Pancreas (tissue), 10 donors: ENCODE results near the gene PLXDC1. TPM values are rescaled to one million over a fixed set of nuclear protein-coding genes. Genes with fewer than 3 reads are reported as not detected.

Source experiments
- ATAC-seq, 4 donors: fragments of 200-7000 bp; cut with Tn5 transposase; one replicate each; pipeline versions ENCODE4 v1.8.0 to v1.9.1; 2020; ENCODE audit warnings: mild to moderate bottlenecking in 4 of 4, moderate library complexity in 4 of 4
- DNase-seq, 6 donors: peaks; one replicate each; pipeline ENCODE4 v3.0.0-alpha.2; 2020
- FAIRE-seq: peaks from 2 replicates; lab custom pipeline; 2012; peaks lifted over from hg19 to GRCh38; lab: Jason Lieb, UNC
- H3K27ac ChIP-seq, 4 donors: fragments of 200-600 bp; sonication (generic); 1 replicate in 3 of 4; 2 replicates in 1 of 4; pipeline versions ENCODE4 v1.5.0 to v1.8.0; 2020
- H3K27me3 ChIP-seq, 4 donors: fragments of 200-600 bp; one replicate each; pipeline ENCODE4 v1.8.0; 2021
- H3K36me3 ChIP-seq, 3 donors: fragments of 200-600 bp; sonication (generic) in 1 of 3; one replicate each; pipeline versions ENCODE4 v1.5.0 to v1.8.0; 2020 to 2021
- H3K4me1 ChIP-seq, 3 donors: fragments of 200-600 bp; one replicate each; pipeline ENCODE4 v1.8.0; 2021
- H3K4me3 ChIP-seq, 4 donors: fragments of 200-600 bp; sonication (generic) in 2 of 4; one replicate each; pipeline versions ENCODE4 v1.5.0 to v1.8.0; 2020 to 2021
- H3K9me3 ChIP-seq, 4 donors: fragments of 200-600 bp; one replicate each; pipeline ENCODE4 v1.8.0; 2021
- WGBS, 2 donors: extraction: QIAGEN DNeasy Blood & Tissue Kit; methylation state at CpG; one replicate each; pipeline ENCODE4 v1.1.7; 2013; 5-methylcytosine and 5-hydroxymethylcytosine counted together
- intact Hi-C, 3 donors: fragments of 100-400 bp; cut with DNase I; formaldehyde crosslinking; loops; one replicate each; pipeline versions ENCODE4 v1.11.1 to v1.14.2; 2022
- polyA plus RNA-seq, 2 donors: library from polyadenylated mRNA; stranded (reverse); fragments of 200-250 nt; gene quantifications; one replicate each; pipeline ENCODE4 v1.2.3, GENCODE V29; 2013
- total RNA-seq, 6 donors: library from RNA; stranded (reverse); fragmentation: NEBNext Ultra II Directional in 4 of 6; extraction: Animal tissue kit (Norgen Biotek cat#: 25700) in 4 of 6; gene quantifications; one replicate each; pipeline versions ENCODE4 v1.2.1 to v1.2.4, GENCODE V29; 2021 to 2023
- TF ChIP-seq, protein P1 (sequence below), 4 donors: fragments of 200-600 bp; sonication (generic) in 3 of 4; IDR thresholded peaks; one replicate each; pipeline versions ENCODE4 v1.5.0 to v1.8.0; 2021; ENCODE audit warnings: antibody characterized with exemption in 4 of 4
- donor health status: healthy with polysubstance abuse.
- donor health status: DM: no; HTN: no; CAD: no; lungs with moderate emphysema.
- donor health status: DM: no; HTN: no; CAD: no.
- donor health status: control.
- donor health status: control.
- donor health status: Bipolar disorder and iron deficiency.
- donor health status: DM: yes; HTN: yes; CAD: no.
- donor health status: DM: no; HTN: no; CAD: no.
- donor health status: DM: no; HTN: no; CAD: no.
- donor health status: DM: yes; HTN: yes; CAD: no.

Gene PLXDC1
- total and polyA plus RNA-seq, 8 donors = 0.88 to 5.6 (median 1.9) TPM

DNA sequence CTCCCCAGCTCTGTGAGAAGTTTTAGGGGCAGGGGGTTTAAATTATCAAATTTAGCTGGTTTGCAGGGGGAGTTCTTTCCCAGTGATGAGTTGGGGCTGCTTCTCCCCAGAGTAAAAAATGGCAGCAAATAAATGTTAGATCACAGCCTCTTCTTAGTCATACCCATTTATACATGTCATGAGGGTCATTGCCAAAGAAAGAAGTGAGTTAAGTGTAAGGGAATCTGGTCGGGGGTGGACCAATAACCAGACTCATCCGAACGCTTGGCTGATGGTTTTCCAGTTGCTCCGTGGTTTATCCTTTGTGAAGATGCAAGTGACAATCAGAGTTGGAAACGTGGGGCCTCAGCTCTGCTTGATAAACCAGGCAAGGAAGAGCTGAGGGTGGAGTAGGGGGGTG is 87.1 kb downstream of the PLXDC1 start:
- 72 to 73% methylated on average over 5 of the region's 5 CpGs for WGBS, 2 donors
- ATAC-seq = peak in 1 of 4 donors; percentile 54
- intact Hi-C loops = loop anchor here in 1 of 3 donors (10.0 kb wide), 1 partner anchor 90 kb away; the partner anchor contains the start of gene PLXDC1

DNA sequence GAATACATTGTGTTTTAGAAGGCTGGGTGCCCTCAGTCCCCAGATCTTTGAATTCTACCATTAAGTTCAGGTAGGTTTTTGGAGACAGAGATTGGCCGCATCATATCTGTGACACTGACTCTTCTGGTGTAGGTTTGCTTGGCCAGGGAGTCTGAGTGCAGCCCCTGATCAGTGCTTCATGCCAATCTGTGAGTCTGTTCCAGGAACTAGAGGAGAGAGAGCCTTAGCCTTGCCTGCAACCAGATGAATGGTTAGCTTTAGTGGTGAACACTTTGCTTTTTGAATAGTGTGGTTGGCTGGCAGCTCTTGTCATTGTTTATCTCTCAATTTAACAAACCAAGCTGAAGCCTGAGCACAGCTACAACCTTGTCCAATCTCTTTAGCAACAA is 87.8 kb downstream of the PLXDC1 start:
- no peak for ATAC-seq
- no peak for FAIRE-seq
- no peaks in the 10 kb centered on the region for H3K36me3 ChIP-seq
- DNase-seq = no peak
- 89 to 97% methylated on average over 1 of the region's 1 CpG for WGBS, 2 donors
- no peaks in the 10 kb centered on the region for H3K9me3 ChIP-seq
- intact Hi-C loops = loop anchor here in 1 of 3 donors (10.0 kb wide), 1 partner anchor 91 kb away; the partner anchor contains the start of gene PLXDC1
- H3K27ac ChIP-seq = no peak overlapping the region
- H3K4me1 ChIP-seq = no peaks in the 10 kb centered on the region
- H3K27me3 ChIP-seq = no peaks in the 10 kb centered on the region
- TF ChIP-seq, protein P1, sequence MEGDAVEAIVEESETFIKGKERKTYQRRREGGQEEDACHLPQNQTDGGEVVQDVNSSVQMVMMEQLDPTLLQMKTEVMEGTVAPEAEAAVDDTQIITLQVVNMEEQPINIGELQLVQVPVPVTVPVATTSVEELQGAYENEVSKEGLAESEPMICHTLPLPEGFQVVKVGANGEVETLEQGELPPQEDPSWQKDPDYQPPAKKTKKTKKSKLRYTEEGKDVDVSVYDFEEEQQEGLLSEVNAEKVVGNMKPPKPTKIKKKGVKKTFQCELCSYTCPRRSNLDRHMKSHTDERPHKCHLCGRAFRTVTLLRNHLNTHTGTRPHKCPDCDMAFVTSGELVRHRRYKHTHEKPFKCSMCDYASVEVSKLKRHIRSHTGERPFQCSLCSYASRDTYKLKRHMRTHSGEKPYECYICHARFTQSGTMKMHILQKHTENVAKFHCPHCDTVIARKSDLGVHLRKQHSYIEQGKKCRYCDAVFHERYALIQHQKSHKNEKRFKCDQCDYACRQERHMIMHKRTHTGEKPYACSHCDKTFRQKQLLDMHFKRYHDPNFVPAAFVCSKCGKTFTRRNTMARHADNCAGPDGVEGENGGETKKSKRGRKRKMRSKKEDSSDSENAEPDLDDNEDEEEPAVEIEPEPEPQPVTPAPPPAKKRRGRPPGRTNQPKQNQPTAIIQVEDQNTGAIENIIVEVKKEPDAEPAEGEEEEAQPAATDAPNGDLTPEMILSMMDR (IDR thresholded peaks at IDR 0.05) = no peak
- H3K4me3 ChIP-seq = no peak overlapping the region

More for the DNA sequence above, 87.1 kb downstream of the PLXDC1 start:
- Histone ChIP-seq H3K27ac (no peak overlapping the region), H3K4me1 (no peaks in the 10 kb centered on the region), H3K9me3 (no peaks in the 10 kb centered on the region), H3K36me3 (no peaks in the 10 kb centered on the region), H3K27me3 (no peaks in the 10 kb centered on the region), H3K4me3 (no peak overlapping the region)
- FAIRE-seq (no peak), DNase-seq (no peak)
- TF ChIP-seq, protein P1 (IDR thresholded peaks at IDR 0.05) = no peak

DNA sequence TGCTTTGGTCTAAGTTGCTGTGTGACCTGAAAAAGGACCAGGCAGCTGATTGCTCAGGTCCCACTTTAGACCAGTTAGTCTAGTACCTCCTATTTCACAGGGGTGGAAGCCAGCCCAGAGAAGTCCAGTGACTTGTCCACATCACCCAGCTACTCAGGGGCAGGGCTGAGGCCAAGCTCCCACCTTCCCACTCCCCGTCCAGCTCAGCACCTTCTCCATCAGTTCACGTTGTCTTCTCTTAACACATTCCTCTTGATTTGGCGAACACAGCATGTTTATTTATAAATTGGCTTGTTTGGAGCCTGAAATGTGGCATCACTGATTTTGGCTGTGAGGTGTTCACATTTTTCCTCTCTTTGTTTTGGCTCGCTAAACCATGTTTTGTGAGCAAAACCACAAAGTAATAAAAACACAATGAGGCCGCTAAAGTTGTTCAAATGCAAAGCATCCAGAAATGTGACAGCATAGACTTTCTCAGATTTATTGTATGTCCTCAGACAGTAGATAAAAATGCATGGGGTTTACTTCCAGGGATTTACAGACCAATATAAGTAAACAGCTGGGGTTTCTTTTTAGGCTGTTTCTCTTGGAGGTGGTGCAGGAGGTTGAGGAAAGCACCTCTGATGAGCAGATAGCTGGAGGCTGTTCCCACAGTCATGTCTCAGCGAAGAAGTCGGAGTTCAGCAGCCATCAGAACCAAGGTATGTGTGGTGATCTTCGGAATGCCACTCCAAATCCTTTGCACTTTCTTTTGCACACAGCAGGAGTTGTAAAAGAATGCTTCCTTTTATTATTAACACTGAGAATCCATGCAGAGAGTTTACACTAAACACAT is 88.4 kb downstream of the PLXDC1 start:
- DNase-seq (no peak), FAIRE-seq (no peak), ATAC-seq (no peak)
- TF ChIP-seq, protein P1 (IDR thresholded peaks at IDR 0.05) = no peak
- no peaks in the 10 kb centered on the region for H3K9me3 ChIP-seq
- intact Hi-C loops = loop anchor here in 1 of 3 donors (10.0 kb wide), 1 partner anchor 92 kb away; the partner anchor contains the start of gene PLXDC1
- no peak overlapping the region for H3K4me3 ChIP-seq
- H3K36me3 ChIP-seq = no peaks in the 10 kb centered on the region
- no peaks in the 10 kb centered on the region for H3K4me1 ChIP-seq
- H3K27ac ChIP-seq = no peak overlapping the region
- 68% methylated on average over 8 of the region's 8 CpGs for WGBS, 2 donors
- H3K27me3 ChIP-seq = no peaks in the 10 kb centered on the region

- Histone ChIP-seq H3K36me3 (no peaks in the 10 kb centered on the region), H3K27ac (no peak overlapping the region), H3K4me1 (no peaks in the 10 kb centered on the region), H3K4me3 (no peak overlapping the region), H3K27me3 (no peaks in the 10 kb centered on the region), H3K9me3 (no peaks in the 10 kb centered on the region)
- intact Hi-C loops = no loop called here
- ATAC-seq (no peak), DNase-seq (no peak), FAIRE-seq (no peak)
- TF ChIP-seq, protein P1 (IDR thresholded peaks at IDR 0.05) = no peak
- WGBS, 2 donors = 75 to 88% methylated on average over 5 of the region's 5 CpGs
Observed at GRCh38 chr17:39058524-39058923, 92.9 kb downstream of the PLXDC1 start.
